Upper lobe of right lung (tissue), 1 donor: Measurements from ENCODE around the gene FCHSD2. TPM values are rescaled to one million over a fixed set of nuclear protein-coding genes. Genes with fewer than 3 reads are reported as not detected.

Experiments used
- ATAC-seq: fragments of 200-7000 bp; cut with Tn5 transposase; one replicate; pipeline ENCODE4 v1.9.1; 2020; ENCODE audit warnings: mild to moderate bottlenecking, moderate library complexity
- DNase-seq: peaks from one replicate; pipeline ENCODE4 v3.0.0-alpha.2; 2020
- H3K27ac ChIP-seq: fragments of 200-600 bp; one replicate; pipeline ENCODE4 v1.8.0; 2022
- H3K27me3 ChIP-seq: fragments of 200-600 bp; one replicate; pipeline ENCODE4 v1.8.0; 2022; ENCODE audit warnings: mild to moderate bottlenecking
- H3K36me3 ChIP-seq: fragments of 200-600 bp; one replicate; pipeline ENCODE4 v1.8.0; 2022
- H3K4me1 ChIP-seq: fragments of 200-600 bp; one replicate; pipeline ENCODE4 v1.8.0; 2022
- H3K4me3 ChIP-seq: fragments of 200-600 bp; one replicate; pipeline ENCODE4 v1.8.0; 2022; ENCODE audit warnings: mild to moderate bottlenecking
- H3K9me3 ChIP-seq: fragments of 200-600 bp; one replicate; pipeline ENCODE4 v1.8.0; 2022
- intact Hi-C: fragments of 100-400 bp; cut with DNase I; formaldehyde crosslinking; loops from one replicate; pipeline ENCODE4 v1.11.0; 2022
- total RNA-seq: library from RNA; stranded (reverse); fragmentation: NEBNext Ultra II Directional; extraction: Animal tissue kit (Norgen Biotek cat#: 25700); gene quantifications from one replicate; pipeline ENCODE4 v1.2.1, GENCODE V29; 2021
- TF ChIP-seq, protein P1 (sequence below): fragments of 200-600 bp; IDR thresholded peaks from one replicate; pipeline ENCODE4 v1.8.0; 2022; ENCODE audit warnings: antibody characterized with exemption
- donor health status: DM: no; HTN: yes; CAD: no; lungs with severe emphysema.

Gene FCHSD2
- total RNA-seq, 1 donor from 2014 or later, result 71.2 TPM

DNA sequence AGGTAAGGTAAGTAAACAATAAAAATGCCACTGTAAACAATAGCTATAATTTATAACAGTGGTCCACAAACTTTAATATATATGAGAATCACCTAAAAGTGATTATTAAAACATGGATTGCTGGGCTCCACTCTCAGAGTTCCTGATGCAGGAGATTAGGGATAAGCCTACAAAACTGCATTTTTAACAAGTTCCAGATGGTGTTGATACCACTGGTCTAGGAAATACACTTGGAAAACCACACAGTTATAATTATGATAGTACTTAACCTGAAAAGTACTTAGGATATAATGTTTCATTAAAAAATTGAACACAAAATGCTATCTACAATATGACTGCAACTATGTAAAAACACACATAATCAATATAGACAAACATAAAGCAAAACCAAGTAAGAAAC, 20.4 kb downstream of the FCHSD2 start:
- H3K36me3 ChIP-seq, result no peaks in the 10 kb centered on the region
- H3K9me3 ChIP-seq, result peaks cover 9% of the 10 kb centered on the region
- H3K27ac ChIP-seq, result no peak overlapping the region
- DNase-seq (no peak), ATAC-seq (no peak)
- intact Hi-C loops, result no loop called here
- TF ChIP-seq, protein P1, sequence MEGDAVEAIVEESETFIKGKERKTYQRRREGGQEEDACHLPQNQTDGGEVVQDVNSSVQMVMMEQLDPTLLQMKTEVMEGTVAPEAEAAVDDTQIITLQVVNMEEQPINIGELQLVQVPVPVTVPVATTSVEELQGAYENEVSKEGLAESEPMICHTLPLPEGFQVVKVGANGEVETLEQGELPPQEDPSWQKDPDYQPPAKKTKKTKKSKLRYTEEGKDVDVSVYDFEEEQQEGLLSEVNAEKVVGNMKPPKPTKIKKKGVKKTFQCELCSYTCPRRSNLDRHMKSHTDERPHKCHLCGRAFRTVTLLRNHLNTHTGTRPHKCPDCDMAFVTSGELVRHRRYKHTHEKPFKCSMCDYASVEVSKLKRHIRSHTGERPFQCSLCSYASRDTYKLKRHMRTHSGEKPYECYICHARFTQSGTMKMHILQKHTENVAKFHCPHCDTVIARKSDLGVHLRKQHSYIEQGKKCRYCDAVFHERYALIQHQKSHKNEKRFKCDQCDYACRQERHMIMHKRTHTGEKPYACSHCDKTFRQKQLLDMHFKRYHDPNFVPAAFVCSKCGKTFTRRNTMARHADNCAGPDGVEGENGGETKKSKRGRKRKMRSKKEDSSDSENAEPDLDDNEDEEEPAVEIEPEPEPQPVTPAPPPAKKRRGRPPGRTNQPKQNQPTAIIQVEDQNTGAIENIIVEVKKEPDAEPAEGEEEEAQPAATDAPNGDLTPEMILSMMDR, result no peak
- H3K4me3 ChIP-seq, result no peak overlapping the region
- H3K27me3 ChIP-seq, result no peaks in the 10 kb centered on the region
- no peaks in the 10 kb centered on the region for H3K4me1 ChIP-seq

DNA sequence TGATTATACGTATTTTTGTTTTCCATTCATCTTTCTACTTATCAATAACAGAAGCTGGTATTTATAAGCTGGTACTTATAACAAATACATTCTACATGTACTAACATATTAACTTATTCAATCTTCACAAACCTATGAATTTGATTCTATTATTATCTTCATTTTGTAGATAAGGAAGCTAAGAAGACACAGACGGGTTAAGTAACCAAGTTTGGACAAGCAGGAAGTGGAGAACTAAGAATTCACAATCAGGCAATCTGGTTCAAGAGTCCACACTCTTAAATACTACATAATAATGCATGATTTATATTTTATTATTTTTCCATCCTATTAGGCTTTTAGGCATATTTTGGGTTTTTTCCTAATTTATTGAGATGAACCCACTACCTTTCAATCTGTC, 25.0 kb downstream of the FCHSD2 start:
- no peaks in the 10 kb centered on the region for H3K4me1 ChIP-seq
- H3K27ac ChIP-seq, result no peak overlapping the region
- intact Hi-C loops, result no loop called here
- DNase-seq, result no peak
- TF ChIP-seq, protein P1, result no peak
- H3K36me3 ChIP-seq, result no peaks in the 10 kb centered on the region
- H3K9me3 ChIP-seq, result no peaks in the 10 kb centered on the region
- no peak for ATAC-seq
- no peak overlapping the region for H3K4me3 ChIP-seq
- no peaks in the 10 kb centered on the region for H3K27me3 ChIP-seq

DNA sequence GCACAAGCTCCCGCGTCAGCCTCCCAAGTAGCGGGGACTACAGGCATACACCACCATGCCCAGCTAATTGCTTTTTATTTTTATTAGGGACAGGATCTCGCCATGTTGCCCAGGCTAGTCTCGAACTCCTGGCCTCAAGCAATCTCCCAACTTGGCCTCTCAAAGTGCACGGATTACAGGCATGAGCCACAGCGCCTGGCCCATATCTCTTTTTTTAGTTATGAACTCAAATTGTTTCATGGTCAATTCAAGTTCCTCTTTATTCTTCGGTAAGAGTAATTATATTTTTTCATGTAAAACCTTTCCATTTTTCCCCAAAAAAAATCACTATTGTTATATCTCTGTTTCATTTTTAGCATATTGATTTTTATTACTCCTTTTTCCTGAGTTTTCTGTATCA, 25.5 kb downstream of the FCHSD2 start:
- no peak overlapping the region for H3K27ac ChIP-seq
- no peaks in the 10 kb centered on the region for H3K36me3 ChIP-seq
- H3K4me1 ChIP-seq, result no peaks in the 10 kb centered on the region
- H3K9me3 ChIP-seq, result no peaks in the 10 kb centered on the region
- DNase-seq (no peak), ATAC-seq (no peak)
- TF ChIP-seq, protein P1, result no peak
- no peaks in the 10 kb centered on the region for H3K27me3 ChIP-seq
- no peak overlapping the region for H3K4me3 ChIP-seq
- intact Hi-C loops, result no loop called here

DNA sequence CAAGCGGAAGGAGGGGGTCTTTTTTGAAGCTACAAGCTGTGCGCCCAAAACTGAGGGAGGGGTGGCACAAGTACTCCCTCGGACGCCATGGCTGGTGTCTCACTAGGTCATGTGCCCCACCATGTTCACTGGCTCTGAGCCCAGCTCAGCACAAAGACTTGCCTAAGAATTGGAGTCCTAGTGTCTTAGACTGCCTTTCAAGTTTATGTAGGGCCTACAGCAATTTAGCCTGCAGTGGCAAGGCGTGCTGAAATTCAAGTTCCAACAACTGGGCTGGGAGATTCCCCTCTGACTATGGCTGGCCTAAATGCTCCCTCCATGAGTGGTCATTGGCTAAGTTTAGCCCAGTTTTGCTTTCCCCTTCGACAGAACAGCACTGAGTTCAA, 27.3 kb downstream of the FCHSD2 start:
- intact Hi-C loops, result no loop called here
- H3K4me3 ChIP-seq, result no peak overlapping the region

DNA sequence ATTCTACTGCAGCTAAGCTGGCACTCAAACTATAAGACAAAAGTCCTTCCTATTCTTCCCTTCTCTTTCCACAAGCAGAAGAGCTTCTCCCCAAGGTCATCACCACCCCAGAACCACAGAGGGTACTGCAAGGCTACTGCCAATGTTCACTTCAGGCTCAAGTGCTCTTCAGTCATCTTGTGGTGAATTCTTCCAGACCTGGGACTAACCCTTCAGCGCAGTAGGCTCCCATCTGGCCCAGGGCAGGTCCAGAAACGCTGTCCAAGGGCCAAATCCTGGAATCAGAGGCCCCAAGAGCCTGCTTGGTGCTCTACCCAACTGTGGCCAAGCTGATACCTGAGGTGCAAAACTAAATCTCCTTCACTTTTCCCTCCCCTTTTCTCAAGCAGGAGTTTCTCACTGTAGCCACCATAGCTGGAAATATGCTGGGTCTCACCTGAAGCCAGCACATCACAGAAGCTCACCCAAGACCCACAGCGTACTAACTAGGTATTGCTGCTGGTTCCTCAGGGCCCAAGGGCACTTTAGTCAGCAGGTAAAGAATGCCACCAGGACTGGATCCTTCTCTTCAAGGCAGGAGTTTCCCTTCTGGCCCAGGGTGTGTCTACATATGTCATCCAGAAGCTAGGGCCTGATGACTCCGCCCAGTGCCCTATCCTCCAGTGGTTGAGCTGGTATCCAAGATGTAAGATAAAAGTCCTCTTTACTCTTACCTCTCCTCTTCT, 27.8 kb downstream of the FCHSD2 start:
- DNase-seq (no peak), ATAC-seq (peak; percentile 26)
- Histone ChIP-seq H3K4me3 (no peak overlapping the region), H3K27ac (no peak overlapping the region), H3K27me3 (no peaks in the 10 kb centered on the region), H3K4me1 (no peaks in the 10 kb centered on the region), H3K36me3 (no peaks in the 10 kb centered on the region), H3K9me3 (no peaks in the 10 kb centered on the region)
- intact Hi-C loops, result no loop called here
- TF ChIP-seq, protein P1, result no peak

More for the DNA sequence above, 27.3 kb downstream of the FCHSD2 start:
- TF ChIP-seq, protein P1, result no peak
- H3K4me1 ChIP-seq, result no peaks in the 10 kb centered on the region
- no peak for ATAC-seq
- DNase-seq, result no peak
- H3K9me3 ChIP-seq, result no peaks in the 10 kb centered on the region
- H3K27ac ChIP-seq, result no peak overlapping the region
- H3K36me3 ChIP-seq, result no peaks in the 10 kb centered on the region
- no peaks in the 10 kb centered on the region for H3K27me3 ChIP-seq

DNA sequence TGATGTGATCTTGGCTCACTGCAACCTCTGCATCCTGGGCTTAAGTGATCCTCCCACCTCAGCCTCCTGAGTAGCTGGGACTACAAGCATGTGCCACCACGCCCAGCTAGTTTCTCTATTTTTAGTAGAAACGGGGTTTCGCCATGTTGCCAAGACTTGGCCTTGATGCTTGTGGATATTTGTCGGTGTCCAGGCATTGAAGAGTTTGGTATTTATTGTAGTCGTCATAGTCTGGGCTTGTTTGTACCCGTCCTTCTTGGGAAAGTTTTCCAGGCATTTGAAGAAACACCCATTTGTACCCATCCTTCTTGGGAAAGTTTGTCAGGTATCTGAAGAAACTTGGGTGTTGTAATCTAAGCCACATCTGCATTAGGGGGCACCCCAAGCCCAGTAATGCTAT, 28.7 kb downstream of the FCHSD2 start:
- no peaks in the 10 kb centered on the region for H3K9me3 ChIP-seq
- intact Hi-C loops, result no loop called here
- H3K4me1 ChIP-seq, result no peaks in the 10 kb centered on the region
- H3K27me3 ChIP-seq, result no peaks in the 10 kb centered on the region
- ATAC-seq, result no peak
- TF ChIP-seq, protein P1, result no peak
- no peak for DNase-seq
- H3K27ac ChIP-seq, result no peak overlapping the region
- no peak overlapping the region for H3K4me3 ChIP-seq
- no peaks in the 10 kb centered on the region for H3K36me3 ChIP-seq
